ENCODE data around the gene FAM193A.

The FAM193A gene

GRCh38 chr4:2698504-2698903, 162.1 kb downstream of the FAM193A start:
- no peaks in the 10 kb centered on the region for H3K27me3 ChIP-seq (ENCODE audit: insufficient read depth, poor library complexity, severe bottlenecking)
- H3K4me3 ChIP-seq (replicated peaks; ENCODE audit: insufficient read depth, low read length): no peak overlapping the region
- TF ChIP-seq, protein P1, sequence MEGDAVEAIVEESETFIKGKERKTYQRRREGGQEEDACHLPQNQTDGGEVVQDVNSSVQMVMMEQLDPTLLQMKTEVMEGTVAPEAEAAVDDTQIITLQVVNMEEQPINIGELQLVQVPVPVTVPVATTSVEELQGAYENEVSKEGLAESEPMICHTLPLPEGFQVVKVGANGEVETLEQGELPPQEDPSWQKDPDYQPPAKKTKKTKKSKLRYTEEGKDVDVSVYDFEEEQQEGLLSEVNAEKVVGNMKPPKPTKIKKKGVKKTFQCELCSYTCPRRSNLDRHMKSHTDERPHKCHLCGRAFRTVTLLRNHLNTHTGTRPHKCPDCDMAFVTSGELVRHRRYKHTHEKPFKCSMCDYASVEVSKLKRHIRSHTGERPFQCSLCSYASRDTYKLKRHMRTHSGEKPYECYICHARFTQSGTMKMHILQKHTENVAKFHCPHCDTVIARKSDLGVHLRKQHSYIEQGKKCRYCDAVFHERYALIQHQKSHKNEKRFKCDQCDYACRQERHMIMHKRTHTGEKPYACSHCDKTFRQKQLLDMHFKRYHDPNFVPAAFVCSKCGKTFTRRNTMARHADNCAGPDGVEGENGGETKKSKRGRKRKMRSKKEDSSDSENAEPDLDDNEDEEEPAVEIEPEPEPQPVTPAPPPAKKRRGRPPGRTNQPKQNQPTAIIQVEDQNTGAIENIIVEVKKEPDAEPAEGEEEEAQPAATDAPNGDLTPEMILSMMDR (IDR thresholded peaks at IDR 0.05; ENCODE audit: insufficient read depth, low read length): no peak
- no peak for TF ChIP-seq REST (IDR thresholded peaks at IDR 0.05; ENCODE audit: insufficient replicate concordance, low read depth)
- no peak for TF ChIP-seq GABPA (IDR thresholded peaks at IDR 0.05; ENCODE audit: low read depth)
- no peak for TF ChIP-seq POLR2AphosphoS5 (IDR thresholded peaks at IDR 0.05; ENCODE audit: low read depth)
- no peak for TF ChIP-seq SPI1 (IDR thresholded peaks at IDR 0.05; ENCODE audit: borderline replicate concordance, low read depth)
- H3K27ac ChIP-seq (replicated peaks): no peak overlapping the region
- no peak for DNase-seq (ENCODE audit: low read depth in 1 of 2, low spot score in 1 of 2)

GRCh38 chr4:2698951-2699505, 162.6 kb downstream of the FAM193A start:
- H3K27ac ChIP-seq (replicated peaks): no peak overlapping the region
- TF ChIP-seq, protein P1 (IDR thresholded peaks at IDR 0.05; ENCODE audit: insufficient read depth, low read length): no peak
- TF ChIP-seq GABPA (IDR thresholded peaks at IDR 0.05; ENCODE audit: low read depth) (no peak), REST (IDR thresholded peaks at IDR 0.05; ENCODE audit: insufficient replicate concordance, low read depth) (no peak), POLR2AphosphoS5 (IDR thresholded peaks at IDR 0.05; ENCODE audit: low read depth) (no peak)
- no peaks in the 10 kb centered on the region for H3K27me3 ChIP-seq (ENCODE audit: insufficient read depth, poor library complexity, severe bottlenecking)
- DNase-seq (ENCODE audit: low read depth in 1 of 2, low spot score in 1 of 2): no peak
- no peak overlapping the region for H3K4me3 ChIP-seq (replicated peaks; ENCODE audit: insufficient read depth, low read length)

DNA sequence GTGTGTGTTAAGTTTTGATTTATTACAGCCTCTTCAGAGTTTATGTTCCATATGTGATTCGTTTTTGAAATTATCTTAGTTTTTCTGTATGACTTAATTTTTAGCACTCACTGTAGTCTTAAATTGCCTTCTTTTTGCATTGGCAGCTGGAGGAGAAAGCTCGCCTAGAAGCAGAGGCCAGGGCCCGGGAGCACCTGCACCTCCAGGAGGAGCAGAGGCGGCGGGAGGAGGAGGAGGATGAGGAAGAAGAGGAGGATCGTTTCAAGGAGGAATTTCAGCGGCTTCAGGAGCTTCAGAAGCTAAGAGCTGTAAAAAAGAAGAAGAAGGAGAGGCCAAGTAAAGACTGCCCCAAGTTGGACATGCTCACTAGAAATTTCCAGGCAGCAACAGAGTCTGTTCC, 163.1 kb downstream of the FAM193A start:
- DNase-seq (ENCODE audit: low read depth in 1 of 2, low spot score in 1 of 2): no peak
- no peaks in the 10 kb centered on the region for H3K27me3 ChIP-seq (ENCODE audit: insufficient read depth, poor library complexity, severe bottlenecking)
- TF ChIP-seq GABPA (IDR thresholded peaks at IDR 0.05; ENCODE audit: low read depth): no peak
- no peak for TF ChIP-seq SPI1 (IDR thresholded peaks at IDR 0.05; ENCODE audit: borderline replicate concordance, low read depth)
- no peak for TF ChIP-seq REST (IDR thresholded peaks at IDR 0.05; ENCODE audit: insufficient replicate concordance, low read depth)
- TF ChIP-seq POLR2AphosphoS5 (IDR thresholded peaks at IDR 0.05; ENCODE audit: low read depth): no peak
- TF ChIP-seq, protein P1 (IDR thresholded peaks at IDR 0.05; ENCODE audit: insufficient read depth, low read length): no peak
- H3K4me3 ChIP-seq (replicated peaks; ENCODE audit: insufficient read depth, low read length): no peak overlapping the region
- H3K27ac ChIP-seq (replicated peaks): no peak overlapping the region
